A549 (cell line): ENCODE measurements around the gene MRPS15. TPM values are rescaled to one million over a fixed set of nuclear protein-coding genes. Genes with fewer than 3 reads are reported as not detected.

Experiments
- ATAC-seq, 2 experiments: fragments of 200-7000 bp in 1 of 2; fragments of >200 bp in 1 of 2; cut with Nextera tagmentation in 1 of 2; cut with Tn5 transposase in 1 of 2; 3 replicates each; pipeline versions ENCODE4 v1.8.0 to v1.9.1; 2018 to 2020; ENCODE audit warnings: mild to moderate bottlenecking in 1 of 2, moderate library complexity in 1 of 2
- CTCF ChIA-PET: fragments of 300-600 bp; sonication (Branson Sonifier 250); formaldehyde crosslinking; extraction: SDS; loops from one replicate; lab custom pipeline; 2021; ENCODE audit warnings: antibody characterized with exemption, inconsistent platforms; lab: Yijun Ruan, JAX
- POLR2A ChIA-PET: fragments of 350-600 bp; formaldehyde crosslinking; extraction: SDS; loops from one replicate; lab custom pipeline; 2021; ENCODE audit warnings: antibody characterized with exemption, inconsistent platforms; lab: Yijun Ruan, JAX
- DNase-seq, 2 experiments: peaks; one replicate each; pipeline versions ENCODE4 v3.0.0 to v3.0.0-alpha.2; 2011 to 2016; ENCODE audit warnings: low read depth in 1 of 2, low spot score in 1 of 2
- FAIRE-seq: peaks from 2 replicates; lab custom pipeline; 2011; peaks lifted over from hg19 to GRCh38; lab: Jason Lieb, UNC
- H3K27ac ChIP-seq, 2 experiments: fragments of >200 bp; sonication (Bioruptor Twin); formaldehyde crosslinking; 3 replicates each; pipeline ENCODE4 v1.5.1; 2016 to 2017
- H3K4me1 ChIP-seq: fragments of >200 bp; sonication (Bioruptor Twin); formaldehyde crosslinking; 3 replicates; pipeline ENCODE4 v1.6.1; 2016
- H3K4me2 ChIP-seq: fragments of >200 bp; sonication (Bioruptor Twin); formaldehyde crosslinking; 3 replicates; pipeline ENCODE4 v1.6.1; 2016
- H3K4me3 ChIP-seq: fragments of >200 bp; sonication (Bioruptor Twin); formaldehyde crosslinking; 3 replicates; pipeline ENCODE4 v1.5.1; 2016
- H3K9me3 ChIP-seq: fragments of >200 bp; sonication (Bioruptor Twin); formaldehyde crosslinking; 3 replicates; pipeline ENCODE4 v1.6.1; 2016
- CHD4 ChIP-seq: fragments of 200-600 bp; sonication (generic); IDR thresholded peaks from 2 replicates; pipeline ENCODE4 v1.6.1; 2016; ENCODE audit warnings: antibody characterized with exemption, mild to moderate bottlenecking, borderline replicate concordance
- EHF ChIP-seq: fragments of 250-450 bp; sonication (Bioruptor Pico); IDR thresholded peaks from 2 replicates; pipeline ENCODE4 v1.5.0; 2020; ENCODE audit warnings: mild to moderate bottlenecking
- EHMT2 ChIP-seq: fragments of 200-600 bp; sonication (generic); IDR thresholded peaks from 2 replicates; pipeline ENCODE4 v1.6.1; 2016; ENCODE audit warnings: antibody characterized with exemption, low read depth, mild to moderate bottlenecking, moderate library complexity
- ESRRA ChIP-seq: fragments of 150-350 bp; IDR thresholded peaks from 2 replicates; pipeline ENCODE4 v1.6.1; 2014; ENCODE audit warnings: mild to moderate bottlenecking, low read length, borderline replicate concordance
- FOSB ChIP-seq: fragments of 250-450 bp; sonication (Bioruptor Pico); IDR thresholded peaks from 2 replicates; pipeline ENCODE4 v1.5.0; 2020; ENCODE audit warnings: mild to moderate bottlenecking, moderate library complexity
- FOSL2 ChIP-seq, 2 experiments: fragments of 450-650 bp in 1 of 2; fragments of >200 bp in 1 of 2; sonication (Bioruptor Twin) in 1 of 2; formaldehyde crosslinking; IDR thresholded peaks; 2 replicates each; pipeline versions ENCODE4 v1.5.0 to v1.6.1; 2016 to 2020; ENCODE audit warnings: mild to moderate bottlenecking in 1 of 2, moderate library complexity in 1 of 2
- GATA3 ChIP-seq: IDR thresholded peaks from 2 replicates; pipeline ENCODE4 v1.6.1; 2012; ENCODE audit warnings: borderline replicate concordance
- HEYL ChIP-seq: fragments of 250-450 bp; sonication (Bioruptor Pico); IDR thresholded peaks from 2 replicates; pipeline ENCODE4 v1.8.0; 2021; ENCODE audit warnings: mild to moderate bottlenecking, moderate library complexity
- HOXA7 ChIP-seq: fragments of 250-450 bp; sonication (Bioruptor Pico); IDR thresholded peaks from 2 replicates; pipeline ENCODE4 v1.5.0; 2020; ENCODE audit warnings: mild to moderate bottlenecking, moderate library complexity
- HOXB5 ChIP-seq: fragments of 250-450 bp; sonication (Bioruptor Pico); IDR thresholded peaks from 2 replicates; pipeline ENCODE4 v1.5.0; 2020; ENCODE audit warnings: mild to moderate bottlenecking, moderate library complexity
- JUN ChIP-seq, 2 experiments: fragments of >200 bp; sonication (Bioruptor Twin); formaldehyde crosslinking; IDR thresholded peaks; 2 replicates in 1 of 2; 3 replicates in 1 of 2; pipeline ENCODE4 v1.6.1; 2016 to 2017
- MAFK ChIP-seq: fragments of 450-650 bp; IDR thresholded peaks from 2 replicates; pipeline ENCODE4 v1.6.1; 2014; ENCODE audit not compliant: partially characterized antibody
- MAZ ChIP-seq: fragments of 150-350 bp; IDR thresholded peaks from 2 replicates; pipeline ENCODE4 v1.6.1; 2014; ENCODE audit warnings: antibody characterized with exemption, low read depth, low read length, borderline replicate concordance
- MYC ChIP-seq: IDR thresholded peaks from 2 replicates; pipeline ENCODE4 v1.6.1; 2012; ENCODE audit warnings: mild to moderate bottlenecking, inconsistent platforms, low read length, improper control_type of control experiment, borderline replicate concordance
- POLR2AphosphoS2 ChIP-seq: conservative IDR thresholded peaks from 2 replicates; pipeline ENCODE4 v1.6.1; 2012; ENCODE audit warnings: low read length, improper control_type of control experiment, inconsistent platforms
- RAD21 ChIP-seq, 2 experiments: fragments of >200 bp in 1 of 2; sonication (Bioruptor Twin) in 1 of 2; formaldehyde crosslinking in 1 of 2; IDR thresholded peaks in 1 of 2; conservative IDR thresholded peaks in 1 of 2; 2 replicates in 1 of 2; 3 replicates in 1 of 2; pipeline ENCODE4 v1.6.1; 2012 to 2018; ENCODE audit warnings: inconsistent platforms in 1 of 2
- RFX5 ChIP-seq: fragments of 450-650 bp; IDR thresholded peaks from 2 replicates; pipeline ENCODE4 v1.7.1; 2014; ENCODE audit warnings: antibody characterized with exemption, mild to moderate bottlenecking, moderate library complexity
- RNF2 ChIP-seq: fragments of 200-600 bp; sonication (generic); IDR thresholded peaks from 2 replicates; pipeline ENCODE4 v1.6.1; 2016; ENCODE audit warnings: low read depth, mild to moderate bottlenecking, antibody characterized with exemption, moderate library complexity, borderline replicate concordance
- SREBF2 ChIP-seq: fragments of 450-650 bp; IDR thresholded peaks from 2 replicates; pipeline ENCODE4 v1.6.1; 2014; ENCODE audit warnings: mild to moderate bottlenecking, moderate library complexity
- ZC3H11A ChIP-seq: fragments of 450-650 bp; IDR thresholded peaks from 2 replicates; pipeline ENCODE4 v1.6.1; 2014; ENCODE audit warnings: antibody characterized with exemption, mild to moderate bottlenecking
- ZNF302 ChIP-seq: fragments of 250-450 bp; sonication (Bioruptor Pico); IDR thresholded peaks from 2 replicates; pipeline ENCODE4 v1.9.0; 2021; ENCODE audit warnings: inconsistent platforms, mild to moderate bottlenecking, moderate library complexity
- WGBS: methylation state at CpG from one replicate; pipeline ENCODE4 v1.1.6; 2017; ENCODE audit errors: missing lambda C conversion rate; 5-methylcytosine and 5-hydroxymethylcytosine counted together
- polyA plus RNA-seq, 4 experiments: library from polyadenylated mRNA; depleted of rRNA in 3 of 4; stranded (reverse); fragments of >200 nt; fragmentation: RNase III in 1 of 4; extraction: RNeasy Plus Mini Kit Qiagen cat#74134 plus additional on column Dnase treatment in 1 of 4; gene quantifications; 2 replicates in 3 of 4; 3 replicates in 1 of 4; pipeline ENCODE4 v1.2.3, GENCODE V29; 2011 to 2017
- TF ChIP-seq, protein P1 (sequence below): fragments of 200-600 bp; sonication (generic); IDR thresholded peaks from 2 replicates; pipeline ENCODE4 v1.6.1; 2016; ENCODE audit warnings: antibody characterized with exemption, mild to moderate bottlenecking, moderate library complexity
- TF ChIP-seq, protein P2 (sequence below): IDR thresholded peaks from 2 replicates; pipeline ENCODE4 v1.6.1; 2012; ENCODE audit warnings: low read depth, borderline replicate concordance
- TF ChIP-seq, protein P3 (sequence below): fragments of 250-450 bp; sonication (Bioruptor Pico); IDR thresholded peaks from 2 replicates; pipeline ENCODE4 v1.5.0; 2020; ENCODE audit warnings: low read depth, mild to moderate bottlenecking, moderate library complexity
- TF ChIP-seq, protein P4 (sequence below): fragments of 150-350 bp; IDR thresholded peaks from 2 replicates; pipeline ENCODE4 v1.6.1; 2014; ENCODE audit warnings: low read depth, mild to moderate bottlenecking, low read length
- TF ChIP-seq, protein P5 (sequence below): IDR thresholded peaks from 2 replicates; pipeline ENCODE4 v1.6.1; 2012
- TF ChIP-seq, protein P6 (sequence below): fragments of 250-450 bp; sonication (Bioruptor Pico); IDR thresholded peaks from 2 replicates; pipeline ENCODE4 v1.5.0; 2021; ENCODE audit warnings: mild to moderate bottlenecking, moderate library complexity, borderline replicate concordance

MRPS15 gene
- polyA plus RNA-seq, 2 of the 4 experiments (the other 2 are of a cell fraction): 74.7 to 79.7 TPM

DNA sequence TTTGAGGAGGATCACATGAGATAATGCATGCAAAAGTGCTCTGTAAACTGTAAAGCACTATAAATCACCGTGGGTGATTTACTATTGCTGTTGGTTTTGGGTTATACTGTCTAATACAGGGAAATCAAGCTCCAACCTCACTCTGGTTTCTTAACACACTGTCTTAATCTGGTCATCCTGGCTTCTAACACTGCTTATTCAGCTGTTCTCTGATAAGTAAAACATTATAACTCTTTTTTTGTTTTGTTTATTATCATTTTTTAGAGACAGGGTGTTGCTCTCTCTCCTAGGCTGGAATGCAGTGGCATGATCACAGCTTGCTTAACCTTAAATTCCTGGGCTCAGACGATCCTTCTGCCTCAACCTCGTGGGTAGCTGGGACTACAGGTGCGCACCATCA lies 44.6 kb downstream of the MRPS15 start:
- Histone ChIP-seq H3K9me3 (no peaks in the 10 kb centered on the region), H3K4me1 (peaks cover 7% of the 10 kb centered on the region; the same call in 2 of the 3 replicates), H3K27ac (no peak overlapping the region)
- ATAC-seq (no peak), FAIRE-seq (no peak)
- WGBS: 74% methylated on average over 4 of the region's 4 CpGs
- POLR2A ChIA-PET: interaction anchor here (1.0 kb wide), 1 partner anchor 33 kb away, joined by 3 read pairs; no protein-coding TSS in a partner anchor
- CTCF ChIA-PET: interaction anchor here (0.6 to 2.4 kb wide), 11 partner anchors 19 to 323 kb away, joined by 3 to 30 read pairs (median 4); partner anchors contain the start of gene LSM10
- TF ChIP-seq SREBF2 (no peak), RFX5 (no peak), HOXA7 (CRISPR knock-in tag) (no peak), POLR2AphosphoS2 (no peak), HOXB5 (CRISPR knock-in tag) (no peak), EHF (no peak), ZNF302 (CRISPR knock-in tag) (no peak), MAZ (no peak), CHD4 (no peak), FOSB (CRISPR knock-in tag) (no peak)
- TF ChIP-seq, protein P1, sequence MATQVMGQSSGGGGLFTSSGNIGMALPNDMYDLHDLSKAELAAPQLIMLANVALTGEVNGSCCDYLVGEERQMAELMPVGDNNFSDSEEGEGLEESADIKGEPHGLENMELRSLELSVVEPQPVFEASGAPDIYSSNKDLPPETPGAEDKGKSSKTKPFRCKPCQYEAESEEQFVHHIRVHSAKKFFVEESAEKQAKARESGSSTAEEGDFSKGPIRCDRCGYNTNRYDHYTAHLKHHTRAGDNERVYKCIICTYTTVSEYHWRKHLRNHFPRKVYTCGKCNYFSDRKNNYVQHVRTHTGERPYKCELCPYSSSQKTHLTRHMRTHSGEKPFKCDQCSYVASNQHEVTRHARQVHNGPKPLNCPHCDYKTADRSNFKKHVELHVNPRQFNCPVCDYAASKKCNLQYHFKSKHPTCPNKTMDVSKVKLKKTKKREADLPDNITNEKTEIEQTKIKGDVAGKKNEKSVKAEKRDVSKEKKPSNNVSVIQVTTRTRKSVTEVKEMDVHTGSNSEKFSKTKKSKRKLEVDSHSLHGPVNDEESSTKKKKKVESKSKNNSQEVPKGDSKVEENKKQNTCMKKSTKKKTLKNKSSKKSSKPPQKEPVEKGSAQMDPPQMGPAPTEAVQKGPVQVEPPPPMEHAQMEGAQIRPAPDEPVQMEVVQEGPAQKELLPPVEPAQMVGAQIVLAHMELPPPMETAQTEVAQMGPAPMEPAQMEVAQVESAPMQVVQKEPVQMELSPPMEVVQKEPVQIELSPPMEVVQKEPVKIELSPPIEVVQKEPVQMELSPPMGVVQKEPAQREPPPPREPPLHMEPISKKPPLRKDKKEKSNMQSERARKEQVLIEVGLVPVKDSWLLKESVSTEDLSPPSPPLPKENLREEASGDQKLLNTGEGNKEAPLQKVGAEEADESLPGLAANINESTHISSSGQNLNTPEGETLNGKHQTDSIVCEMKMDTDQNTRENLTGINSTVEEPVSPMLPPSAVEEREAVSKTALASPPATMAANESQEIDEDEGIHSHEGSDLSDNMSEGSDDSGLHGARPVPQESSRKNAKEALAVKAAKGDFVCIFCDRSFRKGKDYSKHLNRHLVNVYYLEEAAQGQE: no peak
- TF ChIP-seq, protein P2, sequence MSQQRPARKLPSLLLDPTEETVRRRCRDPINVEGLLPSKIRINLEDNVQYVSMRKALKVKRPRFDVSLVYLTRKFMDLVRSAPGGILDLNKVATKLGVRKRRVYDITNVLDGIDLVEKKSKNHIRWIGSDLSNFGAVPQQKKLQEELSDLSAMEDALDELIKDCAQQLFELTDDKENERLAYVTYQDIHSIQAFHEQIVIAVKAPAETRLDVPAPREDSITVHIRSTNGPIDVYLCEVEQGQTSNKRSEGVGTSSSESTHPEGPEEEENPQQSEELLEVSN: no peak
- TF ChIP-seq, protein P3, sequence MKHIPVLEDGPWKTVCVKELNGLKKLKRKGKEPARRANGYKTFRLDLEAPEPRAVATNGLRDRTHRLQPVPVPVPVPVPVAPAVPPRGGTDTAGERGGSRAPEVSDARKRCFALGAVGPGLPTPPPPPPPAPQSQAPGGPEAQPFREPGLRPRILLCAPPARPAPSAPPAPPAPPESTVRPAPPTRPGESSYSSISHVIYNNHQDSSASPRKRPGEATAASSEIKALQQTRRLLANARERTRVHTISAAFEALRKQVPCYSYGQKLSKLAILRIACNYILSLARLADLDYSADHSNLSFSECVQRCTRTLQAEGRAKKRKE (CRISPR knock-in tag): no peak
- TF ChIP-seq, protein P4, sequence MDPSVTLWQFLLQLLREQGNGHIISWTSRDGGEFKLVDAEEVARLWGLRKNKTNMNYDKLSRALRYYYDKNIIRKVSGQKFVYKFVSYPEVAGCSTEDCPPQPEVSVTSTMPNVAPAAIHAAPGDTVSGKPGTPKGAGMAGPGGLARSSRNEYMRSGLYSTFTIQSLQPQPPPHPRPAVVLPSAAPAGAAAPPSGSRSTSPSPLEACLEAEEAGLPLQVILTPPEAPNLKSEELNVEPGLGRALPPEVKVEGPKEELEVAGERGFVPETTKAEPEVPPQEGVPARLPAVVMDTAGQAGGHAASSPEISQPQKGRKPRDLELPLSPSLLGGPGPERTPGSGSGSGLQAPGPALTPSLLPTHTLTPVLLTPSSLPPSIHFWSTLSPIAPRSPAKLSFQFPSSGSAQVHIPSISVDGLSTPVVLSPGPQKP: no peak
- TF ChIP-seq, protein P5, sequence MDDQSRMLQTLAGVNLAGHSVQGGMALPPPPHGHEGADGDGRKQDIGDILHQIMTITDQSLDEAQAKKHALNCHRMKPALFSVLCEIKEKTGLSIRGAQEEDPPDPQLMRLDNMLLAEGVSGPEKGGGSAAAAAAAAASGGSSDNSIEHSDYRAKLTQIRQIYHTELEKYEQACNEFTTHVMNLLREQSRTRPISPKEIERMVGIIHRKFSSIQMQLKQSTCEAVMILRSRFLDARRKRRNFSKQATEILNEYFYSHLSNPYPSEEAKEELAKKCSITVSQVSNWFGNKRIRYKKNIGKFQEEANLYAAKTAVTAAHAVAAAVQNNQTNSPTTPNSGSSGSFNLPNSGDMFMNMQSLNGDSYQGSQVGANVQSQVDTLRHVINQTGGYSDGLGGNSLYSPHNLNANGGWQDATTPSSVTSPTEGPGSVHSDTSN: no peak
- TF ChIP-seq, all 56 proteins: peak for 0
- DNase-seq: no peak
- H3K4me2 ChIP-seq: no peak overlapping the region
- H3K4me3 ChIP-seq: no peak overlapping the region

DNA sequence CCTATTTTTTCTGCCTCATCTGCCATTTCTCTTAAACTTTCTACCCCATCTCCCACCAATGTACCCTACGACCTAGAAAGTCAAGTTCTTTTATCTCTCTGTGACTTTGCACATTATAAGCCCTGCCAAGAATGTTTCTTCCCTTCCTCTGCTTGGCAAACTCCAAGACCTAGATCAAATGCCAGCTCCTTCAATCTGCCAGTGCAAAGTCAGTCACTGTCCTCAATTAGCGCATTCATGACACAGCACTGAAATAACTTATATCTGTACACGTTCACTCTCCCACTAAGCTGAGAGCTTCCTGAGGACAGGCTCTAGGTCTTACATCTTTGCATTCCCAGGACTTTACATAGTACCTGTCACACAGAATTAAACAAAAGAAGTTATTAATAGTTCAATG lies 45.0 kb downstream of the MRPS15 start:
- Histone ChIP-seq H3K4me3 (no peak overlapping the region), H3K4me2 (no peak overlapping the region), H3K4me1 (peaks cover 7% of the 10 kb centered on the region; the same call in 2 of the 3 replicates), H3K9me3 (no peaks in the 10 kb centered on the region), H3K27ac (no peak overlapping the region)
- DNase-seq (no peak), ATAC-seq (no peak), FAIRE-seq (no peak)
- ChIA-PET CTCF (interaction anchor here (0.6 to 2.4 kb wide), 6 partner anchors 50 to 322 kb away, joined by 3 to 30 read pairs (median 4); no protein-coding TSS in a partner anchor), POLR2A (no interaction called here)
- WGBS: 74% methylated on average over 3 of the region's 3 CpGs
- TF ChIP-seq MAFK (no peak), ZC3H11A (no peak), JUN (IDR thresholded peaks at IDR 0.05) (no peak), RNF2 (no peak), MYC (no peak), FOSL2 (IDR thresholded peaks at IDR 0.05) (no peak), FOSL2 (CRISPR knock-in tag; IDR thresholded peaks at IDR 0.05) (no peak), ESRRA (no peak), HOXA7 (CRISPR knock-in tag) (no peak), HEYL (CRISPR knock-in tag) (no peak), HOXB5 (CRISPR knock-in tag) (no peak), EHMT2 (no peak), GATA3 (no peak), RAD21 (conservative IDR thresholded peaks at IDR 0.05 in 1 of 2, IDR thresholded peaks at IDR 0.05 in 1 of 2) (no peak)
- TF ChIP-seq, protein P6, sequence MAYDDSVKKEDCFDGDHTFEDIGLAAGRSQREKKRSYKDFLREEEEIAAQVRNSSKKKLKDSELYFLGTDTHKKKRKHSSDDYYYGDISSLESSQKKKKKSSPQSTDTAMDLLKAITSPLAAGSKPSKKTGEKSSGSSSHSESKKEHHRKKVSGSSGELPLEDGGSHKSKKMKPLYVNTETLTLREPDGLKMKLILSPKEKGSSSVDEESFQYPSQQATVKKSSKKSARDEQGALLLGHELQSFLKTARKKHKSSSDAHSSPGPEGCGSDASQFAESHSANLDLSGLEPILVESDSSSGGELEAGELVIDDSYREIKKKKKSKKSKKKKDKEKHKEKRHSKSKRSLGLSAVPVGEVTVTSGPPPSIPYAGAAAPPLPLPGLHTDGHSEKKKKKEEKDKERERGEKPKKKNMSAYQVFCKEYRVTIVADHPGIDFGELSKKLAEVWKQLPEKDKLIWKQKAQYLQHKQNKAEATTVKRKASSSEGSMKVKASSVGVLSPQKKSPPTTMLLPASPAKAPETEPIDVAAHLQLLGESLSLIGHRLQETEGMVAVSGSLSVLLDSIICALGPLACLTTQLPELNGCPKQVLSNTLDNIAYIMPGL (CRISPR knock-in tag): no peak
